COLO668 (cell line): Measurements from ENCODE around the gene THSD7B.
"Not testable (repeated sequence)": the region's sequence is repeated elsewhere in the genome, so short reads cannot be mapped to it uniquely, and the experiment has no call there.

ENCODE experiments used
- DNase-seq: peaks from one replicate; lab custom pipeline; 2025; ENCODE audit not compliant: unreplicated experiment; lab: John Stamatoyannopoulos, UW

The THSD7B gene

DNA sequence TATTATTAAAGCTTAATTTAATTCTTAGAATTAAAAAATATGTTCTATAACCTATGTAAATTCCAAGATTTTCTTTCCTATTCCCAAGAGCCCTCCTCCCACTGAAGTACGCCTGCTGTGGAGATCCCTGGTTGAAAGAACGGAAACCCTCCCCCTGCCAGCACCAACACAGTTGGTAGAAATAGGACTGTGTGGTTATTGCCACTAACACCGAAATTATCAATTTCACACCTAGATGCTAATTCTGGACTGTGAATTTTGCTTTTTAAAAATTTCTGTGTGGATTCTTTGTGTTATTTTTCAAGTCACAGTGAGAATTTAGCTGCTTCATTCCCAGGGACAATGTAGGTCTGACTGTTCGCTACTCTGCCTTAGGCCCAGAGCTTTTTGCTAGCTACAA lies 893.1 kb downstream of the THSD7B start:
- DNase-seq: no peak

DNA sequence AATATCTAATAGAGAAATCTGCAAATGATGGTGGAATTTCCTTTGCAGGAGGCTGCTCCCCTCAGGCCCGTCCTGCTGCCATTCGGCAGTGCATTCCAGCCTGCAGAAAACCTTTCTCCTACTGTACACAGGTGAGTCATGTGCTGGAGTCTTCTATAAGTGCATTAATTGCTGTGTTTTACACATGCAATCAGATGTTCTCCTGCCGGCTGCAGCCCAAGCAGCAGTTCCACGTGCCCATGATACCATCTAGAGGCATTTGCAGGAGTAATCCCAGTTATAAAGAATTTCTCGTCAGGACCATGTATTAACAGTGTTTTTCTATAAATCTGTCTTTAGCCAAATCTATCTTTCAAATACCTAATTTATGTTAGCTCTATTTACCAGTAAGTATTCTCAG lies 894.3 kb downstream of the THSD7B start:
- DNase-seq: peak; percentile 20

DNA sequence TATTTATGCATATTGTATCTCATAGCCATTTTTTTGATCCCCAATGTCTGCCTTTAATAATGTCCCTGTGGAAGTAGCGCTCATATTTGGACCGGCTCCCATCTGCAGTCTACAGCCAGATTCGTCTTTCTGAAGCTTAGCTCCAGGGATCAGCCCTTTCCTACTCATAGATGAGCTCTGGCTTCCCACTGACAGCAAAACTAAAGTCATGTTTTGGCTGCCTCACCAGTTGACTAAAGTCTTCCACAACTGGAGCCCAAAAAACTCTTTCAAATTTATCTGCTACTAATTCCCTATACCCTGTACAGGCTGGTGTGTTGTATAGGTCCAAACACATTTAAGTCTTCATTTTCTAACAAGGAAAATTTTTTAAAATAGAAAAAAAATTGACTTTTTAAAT lies 904.8 kb downstream of the THSD7B start:
- DNase-seq: no peak

DNA sequence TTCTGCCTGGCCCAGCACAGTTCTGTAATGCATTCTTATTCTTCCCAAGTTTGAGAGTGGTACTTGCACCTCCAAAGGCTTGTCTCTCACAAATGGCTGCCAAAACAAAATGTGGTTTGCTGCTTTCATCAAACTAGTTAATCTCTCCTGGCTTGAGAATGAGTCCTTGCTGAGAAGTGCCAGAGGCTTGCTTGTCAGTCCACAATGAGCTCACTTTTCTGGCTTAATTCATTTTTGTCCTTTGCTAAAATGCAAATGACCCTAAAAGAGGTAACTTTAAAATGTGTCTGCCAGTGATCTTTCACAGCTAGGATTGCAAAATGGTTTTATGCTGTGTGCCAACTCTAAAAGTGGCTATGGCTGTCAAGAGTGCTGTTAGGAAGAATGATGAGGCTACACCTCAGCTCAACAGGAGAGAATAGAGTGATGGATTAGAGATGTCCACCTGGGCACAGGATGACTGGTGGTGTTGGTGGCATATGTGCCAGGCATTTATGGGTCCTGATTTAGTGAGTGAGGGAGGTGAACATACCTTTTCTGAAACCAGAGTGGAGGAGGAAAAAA lies 907.7 kb downstream of the THSD7B start:
- DNase-seq: no peak

DNA sequence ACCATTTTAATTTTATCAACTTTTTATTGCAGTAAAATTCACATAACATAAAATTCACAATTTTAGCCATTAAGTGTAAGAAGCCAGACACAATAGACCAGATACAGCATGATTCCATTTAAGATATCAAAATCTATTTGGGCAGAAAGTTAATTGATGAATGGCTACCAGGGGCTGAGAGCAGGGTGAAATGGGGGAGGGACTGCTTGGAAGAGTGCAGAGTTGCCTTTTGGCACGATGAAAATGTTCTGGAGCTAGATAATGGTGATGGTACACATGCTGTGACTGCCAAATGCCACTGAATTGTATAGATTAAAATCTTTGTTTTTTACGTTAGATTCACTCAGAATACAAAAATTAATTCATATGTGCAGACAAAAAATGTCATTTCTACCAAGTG lies 909.6 kb downstream of the THSD7B start:
- DNase-seq: no peak

DNA sequence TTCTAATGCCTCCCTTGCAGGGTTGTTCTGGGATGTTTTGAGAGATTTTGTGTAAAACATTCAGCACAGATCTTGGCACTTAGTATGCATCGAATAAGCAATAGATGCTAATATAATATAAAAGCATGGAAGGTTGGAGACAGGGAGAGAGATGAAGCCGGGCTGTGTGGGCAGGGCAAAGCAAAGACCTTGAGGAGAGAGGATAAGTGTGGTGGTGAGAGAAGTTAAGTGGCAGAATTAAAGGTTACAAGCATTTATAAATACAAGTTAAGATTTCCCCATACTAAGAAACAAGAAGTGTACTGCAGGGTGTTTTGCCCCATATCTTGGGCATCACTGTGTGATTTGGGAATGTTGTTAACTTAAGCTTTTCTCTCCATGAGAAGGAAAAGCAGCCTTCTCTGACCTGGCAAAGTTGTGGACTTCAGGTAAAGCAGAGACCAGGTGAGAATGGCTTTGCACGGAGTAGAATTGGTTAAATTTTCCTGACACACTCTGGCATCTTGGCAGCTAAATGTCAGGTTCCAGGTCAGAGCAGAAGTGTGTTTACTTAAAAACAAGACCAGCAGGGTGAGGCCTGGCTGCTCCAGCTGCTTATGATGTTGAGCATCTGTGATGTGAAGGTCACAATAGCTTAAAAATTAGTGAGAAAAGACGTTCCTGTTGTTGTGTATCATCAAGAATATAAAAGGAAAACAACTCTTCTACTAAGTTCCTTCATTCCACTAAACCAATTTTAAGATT lies 910.4 kb downstream of the THSD7B start:
- no peak for DNase-seq

DNA sequence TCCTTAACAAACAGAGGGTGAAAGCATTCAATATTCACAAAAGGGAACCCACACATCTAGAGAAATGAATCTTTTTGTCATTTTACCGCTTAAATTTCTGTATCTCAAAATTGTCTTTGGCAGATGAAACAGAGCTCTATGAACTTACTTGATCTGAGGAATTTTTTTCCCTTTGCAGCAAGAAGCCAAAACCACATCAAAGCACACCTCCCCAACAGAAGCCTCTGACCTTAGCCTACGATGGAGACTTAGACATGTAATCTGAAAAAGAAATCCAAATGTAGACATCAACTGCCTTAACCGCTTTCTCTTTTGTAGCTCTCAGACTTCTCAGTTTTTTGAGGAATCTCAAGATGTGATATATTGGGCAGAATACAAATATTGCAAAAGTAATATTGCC lies 911.0 kb downstream of the THSD7B start:
- DNase-seq: no peak

DNA sequence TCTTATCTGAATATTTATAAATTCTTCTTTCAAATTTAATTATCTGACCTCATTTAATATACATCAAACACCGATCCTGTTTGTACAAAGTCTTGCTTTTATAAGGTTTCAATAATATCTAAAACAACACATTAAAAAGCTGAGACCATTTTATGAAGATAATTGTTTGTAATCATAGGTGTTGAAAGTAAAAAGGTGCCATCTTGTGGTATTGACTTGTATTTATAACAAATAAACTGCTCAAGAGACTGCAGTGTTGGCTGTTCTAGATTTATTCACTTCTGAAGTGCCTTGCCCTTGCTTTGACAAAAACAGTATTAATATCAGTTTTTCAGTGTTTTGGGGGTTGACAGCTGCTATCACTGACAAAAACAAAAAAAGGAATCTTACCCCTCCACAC lies 912.1 kb downstream of the THSD7B start:
- DNase-seq: no peak

DNA sequence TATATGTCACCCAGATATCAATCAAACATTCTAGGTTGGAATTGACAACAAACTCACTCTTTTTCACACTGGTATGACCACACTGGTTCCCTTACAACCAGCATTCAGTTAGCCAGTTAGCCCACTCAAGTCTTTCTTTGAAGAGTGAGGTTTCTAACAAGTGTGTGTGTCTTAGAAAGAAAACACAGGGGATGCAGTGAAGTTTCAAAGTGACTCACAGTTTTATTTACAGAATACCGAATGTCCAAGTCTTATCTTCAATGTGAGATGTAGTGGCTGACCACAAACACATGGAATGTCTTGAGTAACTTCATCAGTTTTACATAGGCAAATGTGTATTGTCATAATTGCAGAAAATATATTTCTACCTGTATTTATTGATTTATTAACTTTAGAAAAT lies 924.2 kb downstream of the THSD7B start:
- no peak for DNase-seq

DNA sequence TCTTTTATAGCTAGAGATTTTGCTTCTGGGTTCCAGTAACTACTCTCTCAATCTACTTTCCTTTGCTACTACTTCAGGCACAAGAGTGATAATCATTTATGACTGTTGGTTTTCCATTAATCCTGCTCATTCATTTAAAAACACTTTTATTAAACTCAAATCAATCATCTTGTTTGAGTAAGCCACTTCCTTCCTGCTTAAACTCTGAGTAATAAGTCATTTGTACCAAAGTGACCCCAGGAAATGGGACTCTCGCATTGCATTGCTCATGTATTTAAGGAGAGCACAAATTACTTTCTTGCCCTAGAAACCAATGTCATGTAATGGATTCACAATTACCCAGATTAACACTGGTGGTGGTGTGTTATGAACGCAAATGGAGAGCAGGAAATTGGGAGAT lies 928.2 kb downstream of the THSD7B start:
- DNase-seq: no peak

DNA sequence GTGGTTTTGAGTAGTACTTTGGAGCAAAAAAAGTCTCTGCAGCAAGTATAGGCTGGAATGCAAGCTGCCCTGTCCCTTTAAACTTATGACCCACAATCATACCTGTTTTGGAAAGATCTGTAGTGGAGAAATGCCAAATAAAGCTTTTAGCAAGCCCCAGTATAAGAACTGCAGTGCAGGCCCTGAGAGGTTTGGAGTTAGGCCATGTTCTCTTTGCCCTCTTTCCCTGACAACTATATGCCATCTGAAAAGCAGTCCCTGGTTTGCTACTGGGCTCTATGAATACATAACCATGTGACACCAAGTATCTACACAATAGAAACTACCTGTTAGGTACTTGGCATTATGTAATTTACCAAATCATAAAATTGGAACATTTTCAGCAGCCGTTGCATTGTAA lies 931.6 kb downstream of the THSD7B start:
- no peak for DNase-seq

DNA sequence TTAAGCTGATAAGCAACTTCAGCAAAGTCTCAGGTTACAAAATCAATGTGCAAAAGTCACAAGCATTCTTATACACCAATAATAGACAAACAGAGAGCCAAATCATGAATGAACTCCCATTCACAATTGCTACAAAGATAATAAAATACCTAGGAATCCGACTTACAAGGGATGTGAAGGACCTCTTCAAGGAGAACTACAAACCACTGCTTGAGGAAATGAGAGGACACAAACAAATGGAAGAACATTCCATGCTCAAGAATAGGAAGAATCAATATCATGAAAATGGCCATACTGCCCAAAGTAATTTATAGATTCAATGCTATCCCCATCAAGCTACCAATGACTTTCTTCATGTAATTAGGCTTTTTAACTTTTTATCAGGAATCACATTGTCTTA lies 934.9 kb downstream of the THSD7B start:
- DNase-seq: not testable (repeated sequence)

DNA sequence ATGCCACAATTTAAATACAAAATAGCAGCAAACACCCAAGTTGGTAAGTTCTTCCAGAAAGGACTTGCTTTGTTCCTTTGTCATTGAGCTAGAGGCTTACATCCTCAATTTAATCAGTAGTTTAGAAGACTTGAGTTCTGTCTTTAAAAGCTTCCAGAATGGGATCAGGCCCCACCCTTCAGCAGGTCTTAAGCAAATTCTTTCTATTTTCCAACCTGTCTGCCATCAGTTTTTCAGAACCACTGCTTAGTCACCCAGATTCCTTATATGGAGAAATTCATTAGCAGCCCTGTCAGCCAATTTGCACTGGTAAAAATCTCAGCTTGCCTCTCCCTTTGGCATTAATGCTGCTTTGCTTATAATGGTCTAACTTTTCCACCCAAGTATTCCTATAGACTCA lies 935.3 kb downstream of the THSD7B start:
- DNase-seq: no peak

DNA sequence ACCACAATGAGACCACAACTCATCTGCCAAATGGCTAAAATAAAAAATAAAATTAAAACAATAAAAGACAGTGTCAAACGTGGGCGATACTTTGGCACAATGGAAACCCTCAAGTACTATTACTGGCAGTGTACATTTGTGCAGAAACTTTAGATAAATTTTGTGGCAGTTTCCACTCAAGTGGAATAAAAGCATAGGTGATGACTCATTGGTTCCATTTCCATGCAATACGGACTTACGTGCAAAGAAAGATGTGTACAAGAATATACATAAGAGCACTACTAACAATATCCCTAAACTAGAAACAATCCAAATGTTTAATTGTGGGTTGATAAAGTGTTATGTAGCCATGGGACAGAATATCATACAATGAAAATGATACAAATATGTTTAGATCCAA lies 940.0 kb downstream of the THSD7B start:
- DNase-seq: no peak

DNA sequence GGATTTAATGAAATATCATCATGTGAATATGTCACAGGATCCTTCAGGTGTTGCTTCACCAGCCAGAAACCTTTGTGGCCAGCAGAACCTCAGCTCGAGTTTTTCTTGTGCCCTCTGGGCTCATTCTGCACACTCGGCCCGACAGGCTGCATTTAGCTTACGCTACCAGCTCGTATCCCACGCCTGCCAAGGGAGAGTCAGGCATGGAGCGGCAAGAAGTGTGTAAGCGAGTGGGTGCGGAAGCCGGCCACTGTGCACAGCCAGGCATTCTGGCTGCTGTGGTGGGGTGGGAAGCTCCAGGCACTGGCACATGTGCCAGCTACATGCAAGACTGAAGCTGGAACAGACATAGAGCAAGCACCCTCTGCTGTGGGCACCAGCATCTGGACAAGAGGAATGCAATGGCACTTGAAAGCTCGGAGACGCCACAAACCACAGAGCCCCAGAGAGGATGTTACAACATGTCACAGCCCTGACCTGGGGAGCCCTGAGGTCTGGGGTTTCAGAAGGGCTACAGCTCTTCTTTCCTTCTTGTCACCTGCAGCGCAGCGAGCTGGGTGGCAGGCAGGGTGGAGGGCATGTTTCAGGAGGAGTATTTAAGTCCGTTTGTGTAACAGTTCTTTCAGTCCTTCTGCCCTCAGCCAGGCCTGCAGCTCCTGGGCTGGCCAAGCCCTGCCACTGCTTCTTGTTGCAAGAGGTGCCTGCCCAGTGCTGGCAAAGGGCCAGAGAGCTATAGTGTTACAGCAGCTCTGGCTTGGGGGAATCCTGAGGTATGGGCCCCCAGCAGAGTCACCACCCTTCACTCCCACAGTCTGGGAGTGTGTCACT lies 941.7 kb downstream of the THSD7B start:
- peak; percentile 7 for DNase-seq

DNA sequence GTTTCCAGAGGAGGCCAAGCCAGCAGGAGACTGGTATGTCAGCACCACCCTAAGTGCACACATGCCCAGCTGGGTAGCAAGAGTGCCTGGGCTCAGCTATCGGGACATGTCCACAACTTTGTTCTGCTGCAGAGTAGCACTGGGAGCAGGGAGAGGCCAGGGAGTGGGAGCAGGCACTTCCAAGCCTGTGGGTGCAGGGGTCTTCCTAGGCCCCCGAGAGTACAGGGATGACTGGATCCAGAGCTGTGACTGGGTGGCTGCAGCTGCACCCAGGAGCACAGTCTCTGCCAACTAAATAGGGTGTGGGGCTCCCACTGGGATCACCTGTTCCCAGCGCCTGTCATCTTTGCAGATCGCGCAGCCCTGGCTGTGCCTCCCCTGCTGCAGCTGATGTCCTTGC lies 943.0 kb downstream of the THSD7B start:
- DNase-seq: no peak

DNA sequence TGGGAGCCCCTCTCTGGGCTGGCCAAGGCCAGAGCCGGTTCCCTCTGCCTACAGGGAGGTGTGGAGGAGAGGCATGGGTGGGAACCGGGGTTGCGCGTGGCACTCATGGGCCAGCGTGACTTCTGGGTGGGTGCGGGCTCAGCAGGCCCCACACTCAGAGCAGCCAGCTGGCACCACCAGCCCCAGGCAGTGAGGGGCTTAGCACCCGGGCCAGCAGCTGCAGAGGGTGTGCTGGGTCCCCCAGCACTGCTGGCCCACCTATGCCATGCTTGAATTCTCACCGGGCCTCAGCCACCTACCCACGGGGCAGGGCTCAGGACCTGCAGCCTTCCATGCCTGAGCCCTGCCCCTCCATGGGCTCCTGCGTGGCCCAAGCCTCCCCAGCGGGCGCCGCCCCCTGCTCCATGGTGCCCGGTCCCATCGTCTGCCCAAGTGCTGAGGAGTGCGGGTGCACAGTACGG lies 950.4 kb downstream of the THSD7B start:
- no peak for DNase-seq

DNA sequence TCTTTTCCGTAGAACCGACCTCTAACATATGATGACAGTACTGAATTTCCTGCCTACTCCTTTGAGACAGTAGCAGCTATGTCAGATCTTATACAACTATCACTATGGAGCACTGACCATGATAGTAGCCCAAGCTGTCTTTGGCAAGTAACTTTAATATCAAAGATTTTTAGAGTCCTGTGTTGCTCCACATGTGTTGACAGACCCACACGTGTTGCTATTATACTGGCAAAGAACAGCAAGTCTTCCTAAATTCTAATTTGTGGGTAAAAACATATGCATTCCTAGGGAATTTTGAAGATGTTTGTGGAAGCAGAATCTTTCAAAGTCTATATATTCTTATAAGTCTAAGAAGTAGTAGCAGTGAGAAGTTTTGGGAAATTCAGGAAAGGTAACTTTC lies 953.4 kb downstream of the THSD7B start:
- DNase-seq: no peak

DNA sequence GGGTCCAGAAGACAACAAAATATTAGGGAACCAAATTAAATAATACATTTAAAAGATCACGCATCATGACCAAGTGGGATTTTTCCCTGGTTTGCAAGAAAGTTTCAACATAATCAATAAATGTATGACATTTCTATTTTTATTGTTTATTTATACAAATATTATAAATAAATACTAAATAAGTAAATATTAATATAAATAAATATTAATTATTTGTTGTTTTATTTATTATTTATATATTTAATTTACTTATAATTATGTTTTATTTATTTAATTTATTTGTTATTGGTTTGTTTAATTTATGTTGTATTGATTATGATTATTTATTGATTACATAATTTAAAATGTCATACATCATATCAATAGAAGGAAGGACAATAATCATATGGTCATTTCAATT lies 956.4 kb downstream of the THSD7B start:
- DNase-seq: no peak

DNA sequence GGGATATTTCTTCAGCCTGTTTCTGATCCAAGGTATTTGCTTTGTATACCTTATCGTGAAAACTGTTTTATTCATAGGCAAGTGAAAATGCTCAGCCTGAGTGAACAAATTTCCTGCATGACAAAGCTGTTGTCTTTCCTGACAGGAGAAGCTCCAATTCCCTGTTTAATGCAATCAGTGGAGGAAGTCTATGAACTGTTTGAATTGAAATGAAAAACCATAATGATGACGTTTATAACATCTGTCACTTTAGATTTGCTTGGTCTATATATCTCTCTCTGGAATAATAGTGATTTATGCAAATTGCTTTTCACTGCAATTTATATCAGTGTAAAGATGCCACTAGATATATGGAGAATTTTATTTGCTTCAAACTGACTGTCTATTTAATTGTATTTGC lies 959.6 kb downstream of the THSD7B start:
- no peak for DNase-seq
